ENCODE data around the gene SNX30. TPM values are rescaled to one million over a fixed set of nuclear protein-coding genes. Genes with fewer than 3 reads are reported as not detected.

Gene SNX30, protein sequence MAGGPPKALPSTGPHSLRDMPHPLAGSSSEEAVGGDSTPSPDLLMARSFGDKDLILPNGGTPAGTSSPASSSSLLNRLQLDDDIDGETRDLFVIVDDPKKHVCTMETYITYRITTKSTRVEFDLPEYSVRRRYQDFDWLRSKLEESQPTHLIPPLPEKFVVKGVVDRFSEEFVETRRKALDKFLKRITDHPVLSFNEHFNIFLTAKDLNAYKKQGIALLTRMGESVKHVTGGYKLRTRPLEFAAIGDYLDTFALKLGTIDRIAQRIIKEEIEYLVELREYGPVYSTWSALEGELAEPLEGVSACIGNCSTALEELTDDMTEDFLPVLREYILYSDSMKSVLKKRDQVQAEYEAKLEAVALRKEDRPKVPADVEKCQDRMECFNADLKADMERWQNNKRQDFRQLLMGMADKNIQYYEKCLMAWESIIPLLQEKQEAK
- total RNA-seq (2014; rRNA removed) (6.4 and 13.6 TPM in 2 replicates), Bru-seq, nascent RNA (percentile 60 among the genes with signal in this experiment), BruChase-seq, experiment 1, labeled RNA remaining after a 6-hour chase (percentile 64 among the genes with signal in this experiment), BruChase-seq, experiment 2, labeled RNA remaining after a 2-hour chase (percentile 60 among the genes with signal in this experiment)
- long read RNA-seq, full-length matches to known transcripts, result 3 of 5 reads
- long read RNA-seq, partial matches to known transcripts, result 0 of 5 reads
- long read RNA-seq, other reads (novel, unspliced or antisense), result 2 of 5 reads

GRCh38 chr9:112750016-112750763 lies at the start of gene SNX30:
Gene SNX30, plus strand, starts transcription at chr9:112750760. Its CDS starts 242 bp downstream, at chr9:112751002.
- intact Hi-C loops (cut with micrococcal nuclease), result loop anchor here (5.0 kb wide), 1 partner anchor 42 kb away; no protein-coding TSS in a partner anchor
- TSS peak; percentile 80 for BruUV-seq (replicated peaks)
- DNase-seq (peak; percentile 86), ATAC-seq (peak; percentile 49)
- Histone ChIP-seq H3K27me3 (ENCODE audit: low read length) (no peaks in the 10 kb centered on the region), H3K27ac (ENCODE audit: low read length) (peak within 1 kb of the TSS; percentile 47), H3K4me2 (ENCODE audit: low read length) (peak within 1 kb of the TSS; percentile 99), H3K36me3 (ENCODE audit: low read depth, low read length) (no peaks in the 10 kb centered on the region), H3K79me2 (ENCODE audit: low read length) (peaks cover 26% of the 10 kb centered on the region), H2AFZ (ENCODE audit: low read length) (peak within 1 kb of the TSS; percentile 86), H3K9ac (ENCODE audit: low read length) (peak within 1 kb of the TSS; percentile 66), H3F3A (ENCODE audit: low read length, unreplicated experiment) (peaks cover 4% of the 10 kb centered on the region), H3K9me3 (ENCODE audit: low read length) (no peaks in the 10 kb centered on the region), H3K9me2 (replicated peaks; ENCODE audit: low read length) (no peaks in the 10 kb centered on the region), H3K4me3 (ENCODE audit: low read length) (peak within 1 kb of the TSS; percentile 95), H3K4me1 (ENCODE audit: insufficient read depth, low read length) (peaks cover 39% of the 10 kb centered on the region), H4K20me1 (ENCODE audit: low read length) (no peaks in the 10 kb centered on the region)
- ChIA-PET CTCF (no interaction called here), POLR2A (ENCODE audit: unreplicated experiment) (no interaction called here)
- TF ChIP-seq EZH2phosphoT487 (IDR thresholded peaks at IDR 0.05; ENCODE audit: borderline replicate concordance, low read length) (no peak), EZH2 (IDR thresholded peaks at IDR 0.05; ENCODE audit: low read length, unreplicated experiment) (no peak), CTCF (conservative IDR thresholded peaks at IDR 0.05; ENCODE audit: low read depth, low read length) (no peak)

DNA sequence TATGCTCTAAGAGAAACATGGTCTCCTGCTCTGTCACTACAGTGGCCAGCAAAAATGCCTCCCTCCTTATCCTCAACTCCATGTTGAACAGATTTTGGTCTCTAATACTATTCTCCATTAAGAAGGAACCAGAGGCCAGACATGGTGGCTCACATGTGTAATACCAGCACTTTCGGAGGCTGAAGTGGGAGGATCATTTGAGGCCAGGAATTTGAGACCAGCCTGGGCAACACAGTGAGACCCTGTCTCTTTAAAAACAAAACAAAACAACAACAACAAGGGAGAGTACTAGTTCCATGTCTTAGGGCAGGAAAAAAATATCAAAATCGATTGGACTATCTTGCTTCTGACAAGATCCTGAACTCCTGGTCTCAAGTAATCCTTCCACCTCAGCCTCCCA lies 47.3 kb upstream of the SNX30 start:
- POLR2A ChIA-PET (ENCODE audit: unreplicated experiment), result no interaction called here
- no peak overlapping the region for H3K27ac ChIP-seq (ENCODE audit: low read length)
- H3K27me3 ChIP-seq (ENCODE audit: low read length), result no peaks in the 10 kb centered on the region
- no peak for TF ChIP-seq EZH2 (IDR thresholded peaks at IDR 0.05; ENCODE audit: low read length, unreplicated experiment)
- no peak for TF ChIP-seq EZH2phosphoT487 (IDR thresholded peaks at IDR 0.05; ENCODE audit: borderline replicate concordance, low read length)
- CTCF ChIA-PET, result no interaction called here
- H3K9ac ChIP-seq (ENCODE audit: low read length), result no peak overlapping the region
- H4K20me1 ChIP-seq (ENCODE audit: low read length), result no peaks in the 10 kb centered on the region
- no peaks in the 10 kb centered on the region for H3K36me3 ChIP-seq (ENCODE audit: low read depth, low read length)
- DNase-seq (no peak), ATAC-seq (no peak)
- no peak overlapping the region for H3K4me3 ChIP-seq (ENCODE audit: low read length)
- BruUV-seq (replicated peaks), result no TSS peak
- no peaks in the 10 kb centered on the region for H3K9me3 ChIP-seq (ENCODE audit: low read length)
- H3K9me2 ChIP-seq (replicated peaks; ENCODE audit: low read length), result no peaks in the 10 kb centered on the region
- H3K4me2 ChIP-seq (ENCODE audit: low read length), result no peak overlapping the region
- no peaks in the 10 kb centered on the region for H3F3A ChIP-seq (ENCODE audit: low read length, unreplicated experiment)
- no peak overlapping the region for H2AFZ ChIP-seq (ENCODE audit: low read length)
- peaks cover 16% of the 10 kb centered on the region for H3K79me2 ChIP-seq (ENCODE audit: low read length)
- H3K4me1 ChIP-seq (ENCODE audit: insufficient read depth, low read length), result no peaks in the 10 kb centered on the region
- intact Hi-C loops (cut with micrococcal nuclease), result no loop called here
